ENCODE results near the gene PLCD3. TPM values are rescaled to one million over a fixed set of nuclear protein-coding genes. Genes with fewer than 3 reads are reported as not detected.

Gene PLCD3
- total and polyA plus RNA-seq, 10 of the 15 experiments (the other 5 are each of a cell fraction or from before 2014, with no cell fraction given) = 0.02 to 1.6 (median 0.44) TPM

DNA sequence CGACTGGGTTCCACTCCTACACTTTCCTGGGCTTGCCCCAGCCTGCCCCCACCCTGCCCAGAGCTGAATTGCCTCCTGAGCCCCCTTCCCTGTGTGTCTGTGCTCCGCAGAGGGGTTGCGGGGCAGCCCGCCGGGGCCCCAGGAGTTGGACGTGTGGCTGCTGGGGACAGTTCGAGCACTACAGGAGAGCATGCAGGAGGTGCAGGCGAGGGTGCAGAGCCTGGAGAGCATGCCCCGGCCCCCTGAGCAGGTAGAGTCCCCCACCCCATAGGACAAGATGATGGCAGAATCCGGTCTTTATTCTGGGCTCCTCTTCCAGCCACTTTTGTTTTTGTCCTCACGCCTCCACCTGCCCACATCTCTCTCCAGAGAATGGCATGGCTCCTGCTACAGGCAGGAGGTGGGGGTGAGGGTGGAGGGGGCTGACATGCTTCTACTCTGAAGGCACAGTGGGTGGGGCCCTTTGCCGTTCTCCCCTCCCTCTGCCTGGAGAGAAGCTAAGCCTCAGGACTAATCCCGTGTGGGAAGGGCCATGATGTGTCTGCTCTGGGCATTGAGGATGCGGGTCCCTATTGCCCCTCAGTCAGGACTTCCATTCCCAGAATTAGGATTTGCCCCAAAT is 6.7 kb upstream of the PLCD3 start:
- ChIA-PET RAD21 (ENCODE audit: unreplicated experiment) (interaction anchor here (0.7 kb wide), 1 partner anchor 59 kb away, joined by 3 read pairs; no protein-coding TSS in a partner anchor), POLR2A (no interaction called here), SMC1A (ENCODE audit: uncharacterized antibody, unreplicated experiment) (no interaction called here), CTCF (interaction anchor here (5.7 to 8.1 kb wide), 2 partner anchors 12 to 57 kb away, joined by 39 to 291 read pairs; no protein-coding TSS in a partner anchor)
- FAIRE-seq (no peak), DNase-seq (ENCODE audit: low read depth, low spot score) (no peak), ATAC-seq (no peak)
- TF ChIP-seq SMAD5 (IDR thresholded peaks at IDR 0.05; ENCODE audit: low read depth) (no peak), NBN (IDR thresholded peaks at IDR 0.05) (no peak)
- H3K4me3 ChIP-seq = no peak overlapping the region
- BruUV-seq (replicated peaks) = no TSS peak
- H3K79me2 ChIP-seq (ENCODE audit: control insufficient read depth, insufficient read depth, low read length) = peaks cover 4% of the 10 kb centered on the region
- H4K20me1 ChIP-seq (ENCODE audit: control insufficient read depth, insufficient read depth) = no peaks in the 10 kb centered on the region
- WGBS (ENCODE audit: insufficient coverage, insufficient replicate concordance, low lambda C conversion rate, missing lambda C conversion rate) = 82% methylated on average over 14 of the region's 14 CpGs
- no peak overlapping the region for H3K4me2 ChIP-seq (ENCODE audit: control insufficient read depth, insufficient read depth)
- no peaks in the 10 kb centered on the region for H3K27me3 ChIP-seq (replicated peaks in 1 of 2; ENCODE audit: control insufficient read depth in 2 of 2, insufficient read depth in 2 of 2, low read length in 1 of 2)
- H3K9me3 ChIP-seq (replicated peaks; ENCODE audit: control insufficient read depth, insufficient read depth, low read length) = no peaks in the 10 kb centered on the region
- H2AFZ ChIP-seq (ENCODE audit: control insufficient read depth, low read depth, low read length) = no peak overlapping the region
- no peaks in the 10 kb centered on the region for H3K36me3 ChIP-seq (ENCODE audit: control insufficient read depth in 2 of 2, insufficient read depth in 2 of 2, low read length in 1 of 2)
- no peak overlapping the region for H3K27ac ChIP-seq (ENCODE audit: control insufficient read depth, insufficient read depth)
- in situ Hi-C loops (cut with MboI) = loop anchor here (5.0 kb wide), 1 partner anchor 58 kb away; no protein-coding TSS in a partner anchor
- H3K9ac ChIP-seq (ENCODE audit: control insufficient read depth, insufficient read depth, low read length) = no peak overlapping the region
- peaks cover 11% of the 10 kb centered on the region for H3K4me1 ChIP-seq (ENCODE audit: control insufficient read depth, insufficient read depth, low read length)
- intact Hi-C loops (cut with micrococcal nuclease; ENCODE audit: unreplicated experiment) = no loop called here

DNA sequence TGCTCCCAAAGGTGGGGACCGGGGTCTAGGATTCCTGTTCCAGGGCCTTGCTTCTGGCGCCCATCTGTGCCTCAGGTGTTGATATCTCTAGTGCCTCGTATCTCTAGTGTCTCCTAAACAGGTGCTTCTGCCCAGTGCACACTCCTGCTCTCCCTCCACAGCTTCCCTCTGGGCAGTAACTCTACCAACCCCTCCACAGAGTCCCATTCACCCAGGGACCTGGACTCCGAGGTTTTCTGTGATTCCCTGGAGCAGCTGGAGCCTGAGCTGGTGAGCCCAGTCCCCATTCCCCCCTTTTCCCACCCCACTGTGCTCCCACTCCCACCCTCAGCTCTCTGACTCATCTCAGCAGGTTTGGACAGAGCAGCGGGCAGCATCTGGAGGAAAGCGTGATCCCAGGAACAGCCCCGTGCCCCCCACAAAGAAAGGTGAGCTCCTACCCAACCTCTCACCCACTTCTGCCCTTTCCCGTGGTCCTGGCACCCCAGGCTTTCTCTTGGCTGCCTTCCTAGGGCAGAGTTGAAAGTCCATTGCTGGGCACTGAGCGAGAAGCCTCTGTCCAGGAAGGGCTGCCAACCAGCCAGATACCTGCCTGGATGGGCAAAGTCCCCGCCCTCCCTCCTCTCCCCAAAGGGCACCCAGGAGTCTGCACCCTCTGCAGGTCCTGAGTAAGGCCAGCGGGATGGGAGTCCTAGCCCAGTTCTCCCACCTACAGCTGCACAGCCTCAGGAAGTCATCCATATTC is 5.4 kb upstream of the PLCD3 start:
- in situ Hi-C loops (cut with MboI) = loop anchor here (5.0 kb wide), 1 partner anchor 60 kb away; no protein-coding TSS in a partner anchor
- H2AFZ ChIP-seq (ENCODE audit: control insufficient read depth, low read depth, low read length) = no peak overlapping the region
- H4K20me1 ChIP-seq (ENCODE audit: control insufficient read depth, insufficient read depth) = no peaks in the 10 kb centered on the region
- ChIA-PET CTCF (interaction anchor here (3.0 to 8.1 kb wide), 3 partner anchors 14 to 58 kb away, joined by 39 to 291 read pairs (median 58); partner anchors contain the start of gene HEXIM2), SMC1A (ENCODE audit: uncharacterized antibody, unreplicated experiment) (interaction anchor here (3.4 kb wide), 1 partner anchor 59 kb away, joined by 72 read pairs; no protein-coding TSS in a partner anchor), POLR2A (interaction anchor here (1.0 kb wide), 1 partner anchor 10 kb away, joined by 3 read pairs; no protein-coding TSS in a partner anchor), RAD21 (ENCODE audit: unreplicated experiment) (interaction anchor here (3.2 kb wide), 1 partner anchor 61 kb away, joined by 108 read pairs; no protein-coding TSS in a partner anchor)
- H3K9ac ChIP-seq (ENCODE audit: control insufficient read depth, insufficient read depth, low read length) = no peak overlapping the region
- no peak overlapping the region for H3K27ac ChIP-seq (ENCODE audit: control insufficient read depth, insufficient read depth)
- H3K36me3 ChIP-seq (ENCODE audit: control insufficient read depth in 2 of 2, insufficient read depth in 2 of 2, low read length in 1 of 2) = no peaks in the 10 kb centered on the region
- peaks cover 4% of the 10 kb centered on the region for H3K79me2 ChIP-seq (ENCODE audit: control insufficient read depth, insufficient read depth, low read length)
- H3K4me3 ChIP-seq = no peak overlapping the region
- FAIRE-seq (no peak), ATAC-seq (no peak), DNase-seq (ENCODE audit: low read depth, low spot score) (no peak)
- BruUV-seq (replicated peaks) = no TSS peak
- no peaks in the 10 kb centered on the region for H3K27me3 ChIP-seq (replicated peaks in 1 of 2; ENCODE audit: control insufficient read depth in 2 of 2, insufficient read depth in 2 of 2, low read length in 1 of 2)
- no peaks in the 10 kb centered on the region for H3K9me3 ChIP-seq (replicated peaks; ENCODE audit: control insufficient read depth, insufficient read depth, low read length)
- H3K4me2 ChIP-seq (ENCODE audit: control insufficient read depth, insufficient read depth) = no peak overlapping the region
- intact Hi-C loops (cut with micrococcal nuclease; ENCODE audit: unreplicated experiment) = no loop called here
- peaks cover 8% of the 10 kb centered on the region for H3K4me1 ChIP-seq (ENCODE audit: control insufficient read depth, insufficient read depth, low read length)
- WGBS (ENCODE audit: insufficient coverage, insufficient replicate concordance, low lambda C conversion rate, missing lambda C conversion rate) = 65% methylated on average over 10 of the region's 11 CpGs
- TF ChIP-seq CREM (IDR thresholded peaks at IDR 0.05; ENCODE audit: low read depth) (no peak), IKZF1 (conservative IDR thresholded peaks at IDR 0.05) (no peak), MTA3 (IDR thresholded peaks at IDR 0.05; ENCODE audit: borderline replicate concordance, low read length) (no peak), GATAD2B (conservative IDR thresholded peaks at IDR 0.05; ENCODE audit: low read depth) (no peak), POLR2A (IDR thresholded peaks at IDR 0.05; ENCODE audit: low read depth, low read length) (no peak), SPI1 (IDR thresholded peaks at IDR 0.05; ENCODE audit: borderline replicate concordance, insufficient read depth, low read depth, low read length) (no peak), CREB1 (IDR thresholded peaks at IDR 0.05; ENCODE audit: low read depth) (no peak)
- TF ChIP-seq, protein P1, sequence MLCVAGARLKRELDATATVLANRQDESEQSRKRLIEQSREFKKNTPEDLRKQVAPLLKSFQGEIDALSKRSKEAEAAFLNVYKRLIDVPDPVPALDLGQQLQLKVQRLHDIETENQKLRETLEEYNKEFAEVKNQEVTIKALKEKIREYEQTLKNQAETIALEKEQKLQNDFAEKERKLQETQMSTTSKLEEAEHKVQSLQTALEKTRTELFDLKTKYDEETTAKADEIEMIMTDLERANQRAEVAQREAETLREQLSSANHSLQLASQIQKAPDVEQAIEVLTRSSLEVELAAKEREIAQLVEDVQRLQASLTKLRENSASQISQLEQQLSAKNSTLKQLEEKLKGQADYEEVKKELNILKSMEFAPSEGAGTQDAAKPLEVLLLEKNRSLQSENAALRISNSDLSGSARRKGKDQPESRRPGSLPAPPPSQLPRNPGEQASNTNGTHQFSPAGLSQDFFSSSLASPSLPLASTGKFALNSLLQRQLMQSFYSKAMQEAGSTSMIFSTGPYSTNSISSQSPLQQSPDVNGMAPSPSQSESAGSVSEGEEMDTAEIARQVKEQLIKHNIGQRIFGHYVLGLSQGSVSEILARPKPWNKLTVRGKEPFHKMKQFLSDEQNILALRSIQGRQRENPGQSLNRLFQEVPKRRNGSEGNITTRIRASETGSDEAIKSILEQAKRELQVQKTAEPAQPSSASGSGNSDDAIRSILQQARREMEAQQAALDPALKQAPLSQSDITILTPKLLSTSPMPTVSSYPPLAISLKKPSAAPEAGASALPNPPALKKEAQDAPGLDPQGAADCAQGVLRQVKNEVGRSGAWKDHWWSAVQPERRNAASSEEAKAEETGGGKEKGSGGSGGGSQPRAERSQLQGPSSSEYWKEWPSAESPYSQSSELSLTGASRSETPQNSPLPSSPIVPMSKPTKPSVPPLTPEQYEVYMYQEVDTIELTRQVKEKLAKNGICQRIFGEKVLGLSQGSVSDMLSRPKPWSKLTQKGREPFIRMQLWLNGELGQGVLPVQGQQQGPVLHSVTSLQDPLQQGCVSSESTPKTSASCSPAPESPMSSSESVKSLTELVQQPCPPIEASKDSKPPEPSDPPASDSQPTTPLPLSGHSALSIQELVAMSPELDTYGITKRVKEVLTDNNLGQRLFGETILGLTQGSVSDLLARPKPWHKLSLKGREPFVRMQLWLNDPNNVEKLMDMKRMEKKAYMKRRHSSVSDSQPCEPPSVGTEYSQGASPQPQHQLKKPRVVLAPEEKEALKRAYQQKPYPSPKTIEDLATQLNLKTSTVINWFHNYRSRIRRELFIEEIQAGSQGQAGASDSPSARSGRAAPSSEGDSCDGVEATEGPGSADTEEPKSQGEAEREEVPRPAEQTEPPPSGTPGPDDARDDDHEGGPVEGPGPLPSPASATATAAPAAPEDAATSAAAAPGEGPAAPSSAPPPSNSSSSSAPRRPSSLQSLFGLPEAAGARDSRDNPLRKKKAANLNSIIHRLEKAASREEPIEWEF (IDR thresholded peaks at IDR 0.05; ENCODE audit: insufficient replicate concordance, low read depth, low read length) = no peak
